Heart left ventricle (tissue), 13 donors: Measurements from ENCODE around the gene CPT1A.

Experiments
- CTCF ChIP-seq, 12 donors: fragments of 200-600 bp; sonication (generic) in 4 of 12; IDR thresholded peaks; one replicate each; pipeline versions ENCODE4 v1.5.0 to v1.8.0; 2018 to 2022; ENCODE audit warnings: antibody characterized with exemption in 12 of 12, mild to moderate bottlenecking in 5 of 12
- POLR2A ChIP-seq, 2 donors: fragments of 450-650 bp; IDR thresholded peaks; one replicate each; pipeline ENCODE4 v1.6.1; 2017; ENCODE audit warnings: antibody characterized with exemption in 2 of 2, mild to moderate bottlenecking in 2 of 2, moderate library complexity in 2 of 2
- donor health status: ischemic (EF 13 %, LVEDD 7.1; RV severe dilation, severe dysfunction).
- donor health status: DM: no; HTN: yes; CAD: no.
- donor health status: DM: no; HTN: no; CAD: no.
- donor health status: ischemic (EF 25% LVEDD 6.9; RV normal size, moderate dysfunction).
- donor health status: ischemic (EF 25% LVEDD 5.7; RV mildly dilated, moderate dysfunction).
- donor health status: ischemic (EF 35%, LVEDD 5.7; RV mildly dilated, moderate dysfunction).
- donor health status: nonischemic (EF 11% LVEDD 7.7; RV severe dilation, severe dysfunction).
- donor health status: DM: yes; HTN: yes; CAD: no.
- donor health status: PGD.
- donor health status: ischemic (EF 29% LVEDD 5.4; RV normal size, mild dysfunction).
- donor health status: nonischemic (EF 23%, LVEDD 6.1; RV moderate dilation, normal function).

- TF ChIP-seq CTCF (IDR thresholded peaks at IDR 0.05) (no peak), POLR2A (IDR thresholded peaks at IDR 0.05) (no peak)
Observed at GRCh38 chr11:68806931-68807844, 34.5 kb downstream of the CPT1A start.
